ENCODE results near the gene TMEM168. TPM values are rescaled to one million over a fixed set of nuclear protein-coding genes. Genes with fewer than 3 reads are reported as not detected.

Gene TMEM168
- polyA plus RNA-seq, 1 donor (not counting 4 experiments of a cell fraction or from before 2014, with no cell fraction given): 32.8 TPM

DNA sequence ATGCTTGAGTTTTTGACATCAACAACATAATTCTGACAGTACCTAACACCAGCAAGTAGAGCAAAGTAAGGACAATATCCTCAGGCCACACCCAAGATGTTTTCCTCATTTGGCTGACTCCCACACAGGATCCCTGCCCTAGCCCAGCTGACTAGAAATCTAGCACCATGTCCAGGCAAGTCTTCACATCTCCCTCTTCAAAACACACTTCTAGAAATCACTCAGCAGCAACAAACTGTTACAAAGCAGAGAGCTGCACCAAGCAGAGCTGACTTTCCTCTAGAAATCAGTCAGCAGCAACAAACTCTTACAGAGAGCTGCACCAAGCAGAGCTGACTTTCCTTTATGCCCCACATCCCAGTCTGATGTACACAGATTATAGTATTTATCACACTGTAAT lies 7.7 kb downstream of the TMEM168 start:
- Histone ChIP-seq H3K4me3 (ENCODE audit: control insufficient read depth in 2 of 3, extremely low read depth in 1 of 3, insufficient read depth in 2 of 3, low read depth in 1 of 3, low read length in 3 of 3) (peak overlapping the region in 1 of 3 experiments; percentile 1), H3K9me1 (ENCODE audit: control insufficient read depth, extremely low read depth, insufficient read depth, low read length) (no peaks in the 10 kb centered on the region), H3K36me3 (ENCODE audit: control insufficient read depth in 2 of 2, extremely low read depth in 1 of 2, insufficient read depth in 2 of 2, low read length in 2 of 2) (peaks cover 1 to 7% of the 10 kb centered on the region in 2 experiments), H3K4me1 (ENCODE audit: control insufficient read depth, extremely low read depth, insufficient read depth, low read length) (peaks cover 17% of the 10 kb centered on the region), H3K79me2 (ENCODE audit: control insufficient read depth, insufficient read depth, low read length) (peaks cover 30% of the 10 kb centered on the region), H3K27ac (ENCODE audit: control insufficient read depth, insufficient read depth, low read length) (peak overlapping the region; percentile 0), H2AFZ (ENCODE audit: control insufficient read depth, low read length) (no peak overlapping the region), H3K9me3 (ENCODE audit: control insufficient read depth, low read depth, low read length) (no peaks in the 10 kb centered on the region), H3K9ac (ENCODE audit: control insufficient read depth, extremely low read depth, insufficient read depth, low read length) (no peak overlapping the region), H4K20me1 (ENCODE audit: control insufficient read depth, extremely low read depth, insufficient read depth, low read length) (no peaks in the 10 kb centered on the region), H3K27me3 (ENCODE audit: control insufficient read depth, extremely low read depth, insufficient read depth, low read length) (no peaks in the 10 kb centered on the region), H3K4me2 (ENCODE audit: control insufficient read depth, extremely low read depth, insufficient read depth, low read depth, low read length) (peak overlapping the region; percentile 11)
- DNase-seq (ENCODE audit: low read depth, low spot score) (no peak), FAIRE-seq (peak; percentile 97)
- TF ChIP-seq CTCF (optimal IDR thresholded peaks at IDR 0.05 in 1 of 3, IDR thresholded peaks at IDR 0.05 in 1 of 3, conservative IDR thresholded peaks at IDR 0.05 in 1 of 3; ENCODE audit: extremely low read depth in 1 of 3, insufficient read depth in 2 of 3, low read length in 3 of 3) (no peak), EZH2 (IDR thresholded peaks at IDR 0.05; ENCODE audit: low read length) (no peak)
- dilution Hi-C loops (cut with MboI; ENCODE audit: extremely low pct_ligation_motif_present, low sequenced_read_pairs): no loop called here

DNA sequence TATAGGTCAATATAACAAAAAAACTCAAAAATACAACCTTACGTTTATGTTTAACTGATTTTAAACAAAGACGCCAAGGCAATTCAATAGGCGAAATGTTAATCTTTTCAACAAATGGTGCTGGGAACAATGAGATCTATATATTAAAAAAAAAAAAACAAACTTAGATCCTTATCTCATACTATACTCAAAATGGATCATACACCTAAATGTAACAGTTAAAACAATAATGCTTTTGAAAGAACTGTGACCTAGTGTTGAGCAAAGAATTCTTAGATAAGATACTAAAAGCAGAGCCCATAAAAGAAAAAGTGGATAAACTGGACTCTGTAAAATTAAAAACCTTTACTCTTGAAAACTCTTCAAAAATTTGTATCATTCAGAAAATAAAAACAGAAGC lies 8.6 kb downstream of the TMEM168 start:
- dilution Hi-C loops (cut with MboI; ENCODE audit: extremely low pct_ligation_motif_present, low sequenced_read_pairs): no loop called here
- no peaks in the 10 kb centered on the region for H4K20me1 ChIP-seq (ENCODE audit: control insufficient read depth, extremely low read depth, insufficient read depth, low read length)
- no peak for TF ChIP-seq EZH2 (IDR thresholded peaks at IDR 0.05; ENCODE audit: low read length)
- no peak for TF ChIP-seq CTCF (optimal IDR thresholded peaks at IDR 0.05 in 1 of 3, IDR thresholded peaks at IDR 0.05 in 1 of 3, conservative IDR thresholded peaks at IDR 0.05 in 1 of 3; ENCODE audit: extremely low read depth in 1 of 3, insufficient read depth in 2 of 3, low read length in 3 of 3)
- no peak overlapping the region for H2AFZ ChIP-seq (ENCODE audit: control insufficient read depth, low read length)
- no peak overlapping the region for H3K4me2 ChIP-seq (ENCODE audit: control insufficient read depth, extremely low read depth, insufficient read depth, low read depth, low read length)
- H3K4me3 ChIP-seq (ENCODE audit: control insufficient read depth in 2 of 3, extremely low read depth in 1 of 3, insufficient read depth in 2 of 3, low read depth in 1 of 3, low read length in 3 of 3): no peak overlapping the region
- no peaks in the 10 kb centered on the region for H3K9me3 ChIP-seq (ENCODE audit: control insufficient read depth, low read depth, low read length)
- peaks cover 22% of the 10 kb centered on the region for H3K79me2 ChIP-seq (ENCODE audit: control insufficient read depth, insufficient read depth, low read length)
- H3K4me1 ChIP-seq (ENCODE audit: control insufficient read depth, extremely low read depth, insufficient read depth, low read length): peaks cover 17% of the 10 kb centered on the region
- H3K36me3 ChIP-seq (ENCODE audit: control insufficient read depth in 2 of 2, extremely low read depth in 1 of 2, insufficient read depth in 2 of 2, low read length in 2 of 2): peaks cover 0 to 7% of the 10 kb centered on the region in 2 experiments
- no peak overlapping the region for H3K9ac ChIP-seq (ENCODE audit: control insufficient read depth, extremely low read depth, insufficient read depth, low read length)
- FAIRE-seq: no peak
- no peaks in the 10 kb centered on the region for H3K27me3 ChIP-seq (ENCODE audit: control insufficient read depth, extremely low read depth, insufficient read depth, low read length)
- no peaks in the 10 kb centered on the region for H3K9me1 ChIP-seq (ENCODE audit: control insufficient read depth, extremely low read depth, insufficient read depth, low read length)
- H3K27ac ChIP-seq (ENCODE audit: control insufficient read depth, insufficient read depth, low read length): no peak overlapping the region
- no peak for DNase-seq (ENCODE audit: low read depth, low spot score)
